ENCODE results near the gene CLHC1.

The CLHC1 gene

DNA sequence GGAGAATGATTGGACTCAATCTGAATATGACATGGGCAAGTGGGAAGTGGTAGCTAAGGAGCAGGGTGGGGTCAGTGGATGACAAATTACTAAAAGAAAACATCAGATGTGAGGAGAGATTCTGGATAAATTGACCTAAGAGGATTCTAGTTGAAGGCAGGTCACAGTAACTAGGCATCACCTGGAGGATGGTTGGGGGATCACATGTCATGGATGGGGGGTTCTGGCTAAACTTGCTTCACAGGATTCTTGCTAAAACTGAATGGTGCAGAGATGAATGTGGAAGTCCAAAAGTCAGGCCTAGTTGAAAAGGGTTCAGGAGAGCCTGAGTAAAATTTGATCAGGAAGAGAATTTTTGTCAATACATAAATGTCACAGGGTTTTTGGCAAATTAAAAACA lies 18.3 kb downstream of the CLHC1 start:
- Histone ChIP-seq H3K79me2 (ENCODE audit: insufficient read depth, low read length) (no peaks in the 10 kb centered on the region), H3F3A (ENCODE audit: low read depth) (no peaks in the 10 kb centered on the region)
- TF ChIP-seq EZH2phosphoT487 (IDR thresholded peaks at IDR 0.05; ENCODE audit: borderline replicate concordance), result no peak
- TF ChIP-seq, protein P1, sequence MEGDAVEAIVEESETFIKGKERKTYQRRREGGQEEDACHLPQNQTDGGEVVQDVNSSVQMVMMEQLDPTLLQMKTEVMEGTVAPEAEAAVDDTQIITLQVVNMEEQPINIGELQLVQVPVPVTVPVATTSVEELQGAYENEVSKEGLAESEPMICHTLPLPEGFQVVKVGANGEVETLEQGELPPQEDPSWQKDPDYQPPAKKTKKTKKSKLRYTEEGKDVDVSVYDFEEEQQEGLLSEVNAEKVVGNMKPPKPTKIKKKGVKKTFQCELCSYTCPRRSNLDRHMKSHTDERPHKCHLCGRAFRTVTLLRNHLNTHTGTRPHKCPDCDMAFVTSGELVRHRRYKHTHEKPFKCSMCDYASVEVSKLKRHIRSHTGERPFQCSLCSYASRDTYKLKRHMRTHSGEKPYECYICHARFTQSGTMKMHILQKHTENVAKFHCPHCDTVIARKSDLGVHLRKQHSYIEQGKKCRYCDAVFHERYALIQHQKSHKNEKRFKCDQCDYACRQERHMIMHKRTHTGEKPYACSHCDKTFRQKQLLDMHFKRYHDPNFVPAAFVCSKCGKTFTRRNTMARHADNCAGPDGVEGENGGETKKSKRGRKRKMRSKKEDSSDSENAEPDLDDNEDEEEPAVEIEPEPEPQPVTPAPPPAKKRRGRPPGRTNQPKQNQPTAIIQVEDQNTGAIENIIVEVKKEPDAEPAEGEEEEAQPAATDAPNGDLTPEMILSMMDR (conservative IDR thresholded peaks at IDR 0.05; ENCODE audit: low read length), result no peak

DNA sequence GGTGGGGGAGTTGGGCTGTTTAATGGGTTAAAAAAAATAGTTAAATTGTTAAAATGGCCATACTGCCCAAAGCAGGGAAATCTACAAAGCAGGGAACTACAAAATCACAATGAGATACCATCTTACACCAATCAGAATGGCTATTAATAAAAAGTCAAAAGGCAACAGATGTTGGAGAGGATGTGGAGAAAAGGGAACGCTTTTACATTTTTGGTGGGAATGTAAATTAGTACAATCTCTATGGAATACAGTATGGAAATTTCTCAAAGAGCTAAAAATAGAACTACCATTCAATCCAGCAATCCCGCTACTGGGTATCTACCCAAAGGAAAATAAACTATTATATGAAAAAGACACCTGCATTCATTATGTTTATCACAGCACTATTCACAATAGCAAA lies 27.1 kb downstream of the CLHC1 start:
- Histone ChIP-seq H3K4me3 (ENCODE audit: low read length, poor library complexity, severe bottlenecking) (no peak overlapping the region), H4K20me1 (ENCODE audit: insufficient read depth, low read length, poor library complexity, severe bottlenecking) (no peaks in the 10 kb centered on the region), H3K27me3 (ENCODE audit: insufficient read depth, low read length, poor library complexity, severe bottlenecking) (no peaks in the 10 kb centered on the region), H2AFZ (ENCODE audit: low read length) (no peak overlapping the region), H3K9me3 (ENCODE audit: insufficient read depth, low read depth, low read length) (no peaks in the 10 kb centered on the region; the same call in 1 of the 2 replicates), H3K4me1 (ENCODE audit: insufficient read depth, low read length, poor library complexity, severe bottlenecking) (no peaks in the 10 kb centered on the region), H3K79me2 (ENCODE audit: insufficient read depth, low read length) (no peaks in the 10 kb centered on the region), H3K9ac (ENCODE audit: low read depth, low read length, poor library complexity, severe bottlenecking) (no peak overlapping the region), H3F3A (ENCODE audit: low read depth) (no peaks in the 10 kb centered on the region), H3K36me3 (ENCODE audit: insufficient read depth, low read length) (no peaks in the 10 kb centered on the region), H3K4me2 (ENCODE audit: low read depth, low read length, poor library complexity, severe bottlenecking) (no peak overlapping the region), H3K9me2 (replicated peaks; ENCODE audit: low read depth, low read length) (no peaks in the 10 kb centered on the region)
- TF ChIP-seq, protein P1 (conservative IDR thresholded peaks at IDR 0.05; ENCODE audit: low read length), result no peak
- TF ChIP-seq EZH2phosphoT487 (IDR thresholded peaks at IDR 0.05; ENCODE audit: borderline replicate concordance), result no peak

More for the DNA sequence above, 18.3 kb downstream of the CLHC1 start:
- H3K4me3 ChIP-seq (ENCODE audit: low read length, poor library complexity, severe bottlenecking), result no peak overlapping the region
- no peaks in the 10 kb centered on the region for H3K36me3 ChIP-seq (ENCODE audit: insufficient read depth, low read length)
- H3K27me3 ChIP-seq (ENCODE audit: insufficient read depth, low read length, poor library complexity, severe bottlenecking), result no peaks in the 10 kb centered on the region
- H3K4me2 ChIP-seq (ENCODE audit: low read depth, low read length, poor library complexity, severe bottlenecking), result no peak overlapping the region
- no peaks in the 10 kb centered on the region for H3K9me2 ChIP-seq (replicated peaks; ENCODE audit: low read depth, low read length)
- H3K9me3 ChIP-seq (ENCODE audit: insufficient read depth, low read depth, low read length), result no peaks in the 10 kb centered on the region
- no peaks in the 10 kb centered on the region for H4K20me1 ChIP-seq (ENCODE audit: insufficient read depth, low read length, poor library complexity, severe bottlenecking)
- H3K4me1 ChIP-seq (ENCODE audit: insufficient read depth, low read length, poor library complexity, severe bottlenecking), result no peaks in the 10 kb centered on the region
- no peak overlapping the region for H2AFZ ChIP-seq (ENCODE audit: low read length)
- no peak overlapping the region for H3K9ac ChIP-seq (ENCODE audit: low read depth, low read length, poor library complexity, severe bottlenecking)

DNA sequence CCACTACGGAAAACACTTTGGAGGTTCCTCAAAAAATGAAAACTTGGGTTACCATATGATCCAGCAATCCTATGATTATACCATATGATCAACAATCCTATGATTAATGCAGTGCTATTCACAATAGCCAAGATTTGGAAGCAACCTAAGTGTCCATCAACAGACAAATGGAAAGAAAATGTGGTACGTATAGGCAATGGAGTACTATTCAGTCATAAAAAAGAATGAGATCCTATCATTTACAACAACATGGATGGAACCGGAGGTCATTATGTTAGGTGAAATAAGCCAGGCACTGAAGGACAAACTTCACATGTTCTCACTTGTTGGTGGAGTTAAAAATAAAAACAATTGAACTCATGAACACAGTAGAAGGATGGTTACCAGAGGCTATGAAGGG lies 27.6 kb downstream of the CLHC1 start:
- Histone ChIP-seq H3K4me1 (ENCODE audit: insufficient read depth, low read length, poor library complexity, severe bottlenecking) (no peaks in the 10 kb centered on the region), H4K20me1 (ENCODE audit: insufficient read depth, low read length, poor library complexity, severe bottlenecking) (no peaks in the 10 kb centered on the region), H3K4me3 (ENCODE audit: low read length, poor library complexity, severe bottlenecking) (no peak overlapping the region), H3K9me3 (ENCODE audit: insufficient read depth, low read depth, low read length) (no peaks in the 10 kb centered on the region; the same call in 1 of the 2 replicates), H3K9ac (ENCODE audit: low read depth, low read length, poor library complexity, severe bottlenecking) (no peak overlapping the region), H3K36me3 (ENCODE audit: insufficient read depth, low read length) (no peaks in the 10 kb centered on the region), H3F3A (ENCODE audit: low read depth) (no peaks in the 10 kb centered on the region), H3K9me2 (replicated peaks; ENCODE audit: low read depth, low read length) (no peaks in the 10 kb centered on the region), H2AFZ (ENCODE audit: low read length) (no peak overlapping the region), H3K79me2 (ENCODE audit: insufficient read depth, low read length) (no peaks in the 10 kb centered on the region), H3K4me2 (ENCODE audit: low read depth, low read length, poor library complexity, severe bottlenecking) (no peak overlapping the region), H3K27me3 (ENCODE audit: insufficient read depth, low read length, poor library complexity, severe bottlenecking) (no peaks in the 10 kb centered on the region)
- no peak for TF ChIP-seq EZH2phosphoT487 (IDR thresholded peaks at IDR 0.05; ENCODE audit: borderline replicate concordance)
- TF ChIP-seq, protein P1 (conservative IDR thresholded peaks at IDR 0.05; ENCODE audit: low read length), result no peak
